NCI-H526 (cell line): ENCODE data around the gene TTC21A.
"Not testable (repeated sequence)": the region's sequence is repeated elsewhere in the genome, so short reads cannot be mapped to it uniquely, and the experiment has no call there.

Source experiments
- DNase-seq, 2 experiments: peaks; one replicate each; lab custom pipeline; 2025; lab: John Stamatoyannopoulos, UW

Gene TTC21A

GRCh38 chr3:39150803-39151631, 43.5 kb downstream of the TTC21A start:
- DNase-seq: no peak

- no peak for DNase-seq
Observed at GRCh38 chr3:39153977-39154279, 46.4 kb downstream of the TTC21A start.

GRCh38 chr3:39154280-39155021, 47.0 kb downstream of the TTC21A start:
- DNase-seq: peak in 1 of 2 experiments; percentile 22

GRCh38 chr3:39156421-39156820, 48.9 kb downstream of the TTC21A start:
- DNase-seq: no peak

- no peak for DNase-seq
Observed at GRCh38 chr3:39157359-39157758, 49.9 kb downstream of the TTC21A start.

- no peak for DNase-seq
Observed at GRCh38 chr3:39158148-39158715, 50.8 kb downstream of the TTC21A start.

GRCh38 chr3:39164414-39164813, 56.9 kb downstream of the TTC21A start:
- no peak for DNase-seq

- DNase-seq: no peak
Observed at GRCh38 chr3:39165518-39165917, 58.0 kb downstream of the TTC21A start.

GRCh38 chr3:39166134-39166710, 58.7 kb downstream of the TTC21A start:
- DNase-seq: no peak

GRCh38 chr3:39166932-39167532, 59.6 kb downstream of the TTC21A start:
- no peak for DNase-seq

GRCh38 chr3:39168156-39168780, 60.8 kb downstream of the TTC21A start:
- no peak for DNase-seq

GRCh38 chr3:39169712-39170111, 62.2 kb downstream of the TTC21A start:
- no peak for DNase-seq

- no peak for DNase-seq
Observed at GRCh38 chr3:39170461-39170860, 63.0 kb downstream of the TTC21A start.

GRCh38 chr3:39170877-39171276, 63.4 kb downstream of the TTC21A start:
- DNase-seq: not testable (repeated sequence)

GRCh38 chr3:39171860-39172259, 64.4 kb downstream of the TTC21A start:
- no peak for DNase-seq

- no peak for DNase-seq
Observed at GRCh38 chr3:39173318-39174125, 66.0 kb downstream of the TTC21A start.

- DNase-seq: no peak
Observed at GRCh38 chr3:39176025-39176714, 68.7 kb downstream of the TTC21A start.

- DNase-seq: peak; percentile 37 to 55
Observed at GRCh38 chr3:39177708-39178332, 70.3 kb downstream of the TTC21A start.

- no peak for DNase-seq
Observed at GRCh38 chr3:39178553-39178952, 71.1 kb downstream of the TTC21A start.

GRCh38 chr3:39180183-39180545, 72.7 kb downstream of the TTC21A start:
- no peak for DNase-seq
